GM23338 (cell line): ENCODE results near the gene LRRFIP2. TPM values are rescaled to one million over a fixed set of nuclear protein-coding genes. Genes with fewer than 3 reads are reported as not detected.

Source experiments
- JUNB ChIP-seq: IDR thresholded peaks from one replicate; pipeline ENCODE4 v1.6.1; 2016; ENCODE audit warnings: antibody characterized with exemption; ENCODE audit not compliant: unreplicated experiment
- NANOG ChIP-seq: IDR thresholded peaks from 2 replicates; pipeline ENCODE4 v1.6.1; 2016; ENCODE audit warnings: antibody characterized with exemption, borderline replicate concordance
- POLR2AphosphoS5 ChIP-seq: IDR thresholded peaks from 2 replicates; pipeline ENCODE4 v1.6.1; 2016; ENCODE audit warnings: antibody characterized with exemption, low read depth
- ZNF331 ChIP-seq: fragments of 250-450 bp; sonication (Bioruptor Pico); IDR thresholded peaks from 2 replicates; pipeline ENCODE4 v1.5.0; 2020; ENCODE audit warnings: low read depth, mild to moderate bottlenecking, moderate library complexity
- polyA plus RNA-seq: library from polyadenylated mRNA; unstranded; fragments of >200 nt; fragmentation: Nextera tagmentation; extraction: Ambion mirVana; gene quantifications from 2 replicates; pipeline ENCODE4 v1.2.1, GENCODE V29; 2016
- total RNA-seq: library from RNA; depleted of rRNA; stranded (reverse); fragments of >200 nt; shearing (Covaris generic); gene quantifications from 2 replicates; pipeline ENCODE4 v1.2.3, GENCODE V29; 2014
- TF ChIP-seq, protein P1 (sequence below): fragments of 250-450 bp; sonication (Bioruptor Pico); IDR thresholded peaks from 2 replicates; pipeline ENCODE4 v1.5.0; 2020; ENCODE audit warnings: mild to moderate bottlenecking, moderate library complexity
- TF ChIP-seq, protein P2 (sequence below): IDR thresholded peaks from one replicate; pipeline ENCODE4 v1.6.1; 2018; ENCODE audit warnings: antibody characterized with exemption; ENCODE audit not compliant: unreplicated experiment

LRRFIP2 gene
- total and polyA plus RNA-seq, 2 experiments from 2014 or later: 20.3 to 29.0 TPM

DNA sequence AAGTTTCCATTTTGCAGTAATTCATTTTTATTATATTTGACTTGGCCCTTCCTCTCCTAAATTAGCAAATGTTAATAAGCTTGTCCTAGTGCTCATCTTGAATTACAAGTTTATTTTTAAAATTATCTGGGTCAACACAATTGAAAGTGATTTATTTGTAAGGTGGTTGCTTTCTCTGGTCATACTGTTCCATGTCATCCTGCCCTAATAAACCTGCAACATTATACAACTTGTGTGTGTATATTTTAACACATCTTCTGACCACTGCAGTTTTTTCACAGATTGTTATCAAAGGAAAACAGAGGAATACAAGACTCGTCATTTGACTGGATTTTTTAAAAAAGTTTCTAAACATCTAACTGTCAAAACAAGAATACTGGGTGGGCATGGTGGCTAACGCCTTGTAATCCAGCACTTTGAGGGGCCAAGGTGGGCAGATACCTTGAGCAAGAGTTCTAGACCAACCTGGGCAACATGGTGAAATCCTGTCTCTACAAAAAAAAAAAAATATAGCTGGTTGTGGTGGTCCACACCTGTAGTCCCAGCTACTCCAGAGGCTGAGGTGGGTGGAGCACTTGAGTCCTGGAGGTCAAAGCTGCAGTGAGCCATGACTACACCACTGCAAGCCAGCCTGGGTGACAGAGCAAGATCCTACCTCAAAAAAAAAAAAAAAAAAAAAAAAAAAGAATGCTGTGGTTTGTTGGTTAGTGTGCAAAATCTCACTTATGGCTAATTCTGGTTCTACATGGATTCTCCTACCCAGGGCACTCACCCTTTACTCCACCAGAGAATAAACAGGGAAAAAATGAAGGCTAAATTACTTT lies 5.0 kb upstream of the LRRFIP2 start (continued):
- TF ChIP-seq, protein P1, sequence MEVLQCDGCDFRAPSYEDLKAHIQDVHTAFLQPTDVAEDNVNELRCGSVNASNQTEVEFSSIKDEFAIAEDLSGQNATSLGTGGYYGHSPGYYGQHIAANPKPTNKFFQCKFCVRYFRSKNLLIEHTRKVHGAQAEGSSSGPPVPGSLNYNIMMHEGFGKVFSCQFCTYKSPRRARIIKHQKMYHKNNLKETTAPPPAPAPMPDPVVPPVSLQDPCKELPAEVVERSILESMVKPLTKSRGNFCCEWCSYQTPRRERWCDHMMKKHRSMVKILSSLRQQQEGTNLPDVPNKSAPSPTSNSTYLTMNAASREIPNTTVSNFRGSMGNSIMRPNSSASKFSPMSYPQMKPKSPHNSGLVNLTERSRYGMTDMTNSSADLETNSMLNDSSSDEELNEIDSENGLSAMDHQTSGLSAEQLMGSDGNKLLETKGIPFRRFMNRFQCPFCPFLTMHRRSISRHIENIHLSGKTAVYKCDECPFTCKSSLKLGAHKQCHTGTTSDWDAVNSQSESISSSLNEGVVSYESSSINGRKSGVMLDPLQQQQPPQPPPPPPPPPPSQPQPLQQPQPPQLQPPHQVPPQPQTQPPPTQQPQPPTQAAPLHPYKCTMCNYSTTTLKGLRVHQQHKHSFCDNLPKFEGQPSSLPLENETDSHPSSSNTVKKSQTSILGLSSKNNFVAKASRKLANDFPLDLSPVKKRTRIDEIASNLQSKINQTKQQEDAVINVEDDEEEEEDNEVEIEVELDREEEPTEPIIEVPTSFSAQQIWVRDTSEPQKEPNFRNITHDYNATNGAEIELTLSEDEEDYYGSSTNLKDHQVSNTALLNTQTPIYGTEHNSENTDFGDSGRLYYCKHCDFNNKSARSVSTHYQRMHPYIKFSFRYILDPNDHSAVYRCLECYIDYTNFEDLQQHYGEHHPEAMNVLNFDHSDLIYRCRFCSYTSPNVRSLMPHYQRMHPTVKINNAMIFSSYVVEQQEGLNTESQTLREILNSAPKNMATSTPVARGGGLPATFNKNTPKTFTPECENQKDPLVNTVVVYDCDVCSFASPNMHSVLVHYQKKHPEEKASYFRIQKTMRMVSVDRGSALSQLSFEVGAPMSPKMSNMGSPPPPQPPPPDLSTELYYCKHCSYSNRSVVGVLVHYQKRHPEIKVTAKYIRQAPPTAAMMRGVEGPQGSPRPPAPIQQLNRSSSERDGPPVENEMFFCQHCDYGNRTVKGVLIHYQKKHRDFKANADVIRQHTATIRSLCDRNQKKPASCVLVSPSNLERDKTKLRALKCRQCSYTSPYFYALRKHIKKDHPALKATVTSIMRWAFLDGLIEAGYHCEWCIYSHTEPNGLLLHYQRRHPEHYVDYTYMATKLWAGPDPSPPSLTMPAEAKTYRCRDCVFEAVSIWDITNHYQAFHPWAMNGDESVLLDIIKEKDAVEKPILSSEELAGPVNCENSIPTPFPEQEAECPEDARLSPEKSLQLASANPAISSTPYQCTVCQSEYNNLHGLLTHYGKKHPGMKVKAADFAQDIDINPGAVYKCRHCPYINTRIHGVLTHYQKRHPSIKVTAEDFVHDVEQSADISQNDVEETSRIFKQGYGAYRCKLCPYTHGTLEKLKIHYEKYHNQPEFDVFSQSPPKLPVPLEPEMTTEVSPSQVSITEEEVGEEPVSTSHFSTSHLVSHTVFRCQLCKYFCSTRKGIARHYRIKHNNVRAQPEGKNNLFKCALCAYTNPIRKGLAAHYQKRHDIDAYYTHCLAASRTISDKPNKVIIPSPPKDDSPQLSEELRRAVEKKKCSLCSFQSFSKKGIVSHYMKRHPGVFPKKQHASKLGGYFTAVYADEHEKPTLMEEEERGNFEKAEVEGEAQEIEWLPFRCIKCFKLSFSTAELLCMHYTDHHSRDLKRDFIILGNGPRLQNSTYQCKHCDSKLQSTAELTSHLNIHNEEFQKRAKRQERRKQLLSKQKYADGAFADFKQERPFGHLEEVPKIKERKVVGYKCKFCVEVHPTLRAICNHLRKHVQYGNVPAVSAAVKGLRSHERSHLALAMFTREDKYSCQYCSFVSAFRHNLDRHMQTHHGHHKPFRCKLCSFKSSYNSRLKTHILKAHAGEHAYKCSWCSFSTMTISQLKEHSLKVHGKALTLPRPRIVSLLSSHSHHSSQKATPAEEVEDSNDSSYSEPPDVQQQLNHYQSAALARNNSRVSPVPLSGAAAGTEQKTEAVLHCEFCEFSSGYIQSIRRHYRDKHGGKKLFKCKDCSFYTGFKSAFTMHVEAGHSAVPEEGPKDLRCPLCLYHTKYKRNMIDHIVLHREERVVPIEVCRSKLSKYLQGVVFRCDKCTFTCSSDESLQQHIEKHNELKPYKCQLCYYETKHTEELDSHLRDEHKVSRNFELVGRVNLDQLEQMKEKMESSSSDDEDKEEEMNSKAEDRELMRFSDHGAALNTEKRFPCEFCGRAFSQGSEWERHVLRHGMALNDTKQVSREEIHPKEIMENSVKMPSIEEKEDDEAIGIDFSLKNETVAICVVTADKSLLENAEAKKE (CRISPR knock-in tag): no peak
- TF ChIP-seq, protein P2, sequence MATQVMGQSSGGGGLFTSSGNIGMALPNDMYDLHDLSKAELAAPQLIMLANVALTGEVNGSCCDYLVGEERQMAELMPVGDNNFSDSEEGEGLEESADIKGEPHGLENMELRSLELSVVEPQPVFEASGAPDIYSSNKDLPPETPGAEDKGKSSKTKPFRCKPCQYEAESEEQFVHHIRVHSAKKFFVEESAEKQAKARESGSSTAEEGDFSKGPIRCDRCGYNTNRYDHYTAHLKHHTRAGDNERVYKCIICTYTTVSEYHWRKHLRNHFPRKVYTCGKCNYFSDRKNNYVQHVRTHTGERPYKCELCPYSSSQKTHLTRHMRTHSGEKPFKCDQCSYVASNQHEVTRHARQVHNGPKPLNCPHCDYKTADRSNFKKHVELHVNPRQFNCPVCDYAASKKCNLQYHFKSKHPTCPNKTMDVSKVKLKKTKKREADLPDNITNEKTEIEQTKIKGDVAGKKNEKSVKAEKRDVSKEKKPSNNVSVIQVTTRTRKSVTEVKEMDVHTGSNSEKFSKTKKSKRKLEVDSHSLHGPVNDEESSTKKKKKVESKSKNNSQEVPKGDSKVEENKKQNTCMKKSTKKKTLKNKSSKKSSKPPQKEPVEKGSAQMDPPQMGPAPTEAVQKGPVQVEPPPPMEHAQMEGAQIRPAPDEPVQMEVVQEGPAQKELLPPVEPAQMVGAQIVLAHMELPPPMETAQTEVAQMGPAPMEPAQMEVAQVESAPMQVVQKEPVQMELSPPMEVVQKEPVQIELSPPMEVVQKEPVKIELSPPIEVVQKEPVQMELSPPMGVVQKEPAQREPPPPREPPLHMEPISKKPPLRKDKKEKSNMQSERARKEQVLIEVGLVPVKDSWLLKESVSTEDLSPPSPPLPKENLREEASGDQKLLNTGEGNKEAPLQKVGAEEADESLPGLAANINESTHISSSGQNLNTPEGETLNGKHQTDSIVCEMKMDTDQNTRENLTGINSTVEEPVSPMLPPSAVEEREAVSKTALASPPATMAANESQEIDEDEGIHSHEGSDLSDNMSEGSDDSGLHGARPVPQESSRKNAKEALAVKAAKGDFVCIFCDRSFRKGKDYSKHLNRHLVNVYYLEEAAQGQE: no peak
- TF ChIP-seq NANOG (no peak), JUNB (no peak), POLR2AphosphoS5 (no peak), ZNF331 (no peak)
